AG09309 (cell line): ENCODE measurements around the gene RIPOR3.

Experiments
- DNase-seq: peaks from one replicate; pipeline ENCODE4 v3.0.0-alpha.2; 2010; ENCODE audit warnings: low read depth
- H3K4me3 ChIP-seq: 2 replicates; pipeline ENCODE4 v1.5.1; 2011; ENCODE audit warnings: mild to moderate bottlenecking, low read depth, low read length, moderate library complexity; ENCODE audit not compliant: control insufficient read depth
- CTCF ChIP-seq: IDR thresholded peaks from 2 replicates; pipeline ENCODE4 v1.5.1; 2011; ENCODE audit warnings: mild to moderate bottlenecking, low read depth, low read length, inconsistent platforms; ENCODE audit not compliant: insufficient read depth, control insufficient read depth; ENCODE audit errors: missing control alignments

Gene RIPOR3

DNA sequence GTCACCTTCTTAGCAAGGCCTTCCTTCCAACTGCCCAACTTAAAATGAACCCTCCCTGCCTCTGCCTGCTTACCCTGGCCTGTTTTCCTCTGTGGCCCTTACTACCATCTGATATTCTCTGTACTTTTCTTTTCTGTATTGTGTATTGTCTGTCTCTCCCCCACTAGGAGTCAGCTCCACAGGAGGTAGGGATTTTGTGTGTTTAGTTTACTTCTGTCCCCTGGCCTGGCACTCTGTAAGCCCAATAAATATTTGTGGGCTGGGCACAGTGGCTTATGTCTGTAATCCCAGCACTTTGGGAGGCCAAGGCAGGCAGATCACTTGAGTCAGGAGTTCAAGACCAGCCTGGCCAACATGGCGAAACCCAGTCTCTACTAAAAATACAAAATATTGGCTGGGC, 72.8 kb downstream of the RIPOR3 start:
- TF ChIP-seq CTCF, result no peak
- no peak overlapping the region for H3K4me3 ChIP-seq
- DNase-seq, result no peak

GRCh38 chr20:50617022-50617421, 74.3 kb downstream of the RIPOR3 start:
- no peak overlapping the region for H3K4me3 ChIP-seq
- TF ChIP-seq CTCF, result no peak
- DNase-seq, result no peak

- no peak for TF ChIP-seq CTCF
Observed at GRCh38 chr20:50615407-50615806, 75.9 kb downstream of the RIPOR3 start.

DNA sequence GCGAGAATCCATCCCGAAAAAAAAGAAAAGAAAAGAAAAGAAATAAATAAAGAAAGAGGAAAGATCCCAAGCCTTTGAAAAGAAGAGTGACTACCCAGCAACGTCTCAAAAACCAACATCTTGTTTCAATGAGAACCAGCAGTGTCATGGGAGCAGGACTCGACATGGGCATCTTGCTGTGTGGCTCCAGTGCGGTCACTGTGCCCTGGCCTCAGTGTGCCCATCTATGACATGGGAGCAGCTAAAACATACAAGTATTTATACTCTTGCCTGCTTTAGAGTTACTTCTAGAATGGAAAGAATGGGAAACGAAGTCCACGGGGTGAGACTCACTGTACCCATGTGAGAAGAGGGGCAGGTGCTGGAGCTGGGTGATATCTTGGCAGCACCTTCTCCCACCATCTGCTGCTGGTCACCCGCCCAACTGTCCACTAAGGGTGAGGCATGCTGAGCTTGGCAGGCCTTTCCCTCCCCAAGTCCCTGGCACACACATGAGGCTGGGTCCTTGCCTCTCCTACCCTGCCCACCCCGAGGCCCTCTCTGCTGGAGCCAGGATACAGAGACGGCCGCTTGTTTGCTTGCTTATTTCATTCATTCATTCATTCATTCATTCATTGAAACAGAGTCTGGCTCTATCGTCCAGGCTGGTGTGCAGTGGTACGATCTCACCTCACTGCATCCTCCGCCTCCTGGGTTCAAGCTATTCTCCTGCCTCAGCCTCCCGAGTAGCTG, 77.7 kb downstream of the RIPOR3 start:
- no peak for DNase-seq
- no peak overlapping the region for H3K4me3 ChIP-seq
- TF ChIP-seq CTCF, result no peak

More at GRCh38 chr20:50615407-50615806, 75.9 kb downstream of the RIPOR3 start:
- no peak for DNase-seq
- no peak overlapping the region for H3K4me3 ChIP-seq

- DNase-seq, result no peak
- TF ChIP-seq CTCF, result no peak
- H3K4me3 ChIP-seq, result no peak overlapping the region
Observed at GRCh38 chr20:50611128-50611810, 80.1 kb downstream of the RIPOR3 start.

DNA sequence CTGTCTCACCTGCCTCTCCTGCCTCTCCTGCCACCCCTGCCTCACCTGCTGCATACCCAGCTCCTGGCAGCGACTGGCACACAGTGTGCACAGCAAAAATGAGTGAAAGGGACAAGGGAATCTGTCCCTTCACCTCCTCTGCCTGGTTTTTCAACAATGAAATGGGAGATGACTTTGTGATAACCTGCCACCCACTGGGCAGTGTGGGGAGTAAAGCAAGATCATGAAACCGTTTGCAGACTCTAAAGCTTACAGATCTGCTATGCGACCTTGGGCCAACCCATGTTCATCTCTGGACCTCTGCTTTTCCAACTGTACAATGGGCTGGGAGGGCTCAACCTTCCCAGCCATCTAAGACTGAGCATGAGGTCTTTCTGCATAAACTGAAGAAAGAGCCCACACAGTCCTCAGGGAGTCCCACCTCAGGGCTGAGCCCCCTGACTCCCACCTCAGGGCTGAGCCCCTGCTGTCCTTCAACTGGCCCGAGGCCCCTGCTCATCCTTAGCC, 81.1 kb downstream of the RIPOR3 start:
- DNase-seq, result no peak
- no peak overlapping the region for H3K4me3 ChIP-seq
- peak; percentile 9 for TF ChIP-seq CTCF
